ENCODE results near the gene MAP3K14.
"Not testable (repeated sequence)": the region's sequence is repeated elsewhere in the genome, so short reads cannot be mapped to it uniquely, and the experiment has no call there.

The MAP3K14 gene

DNA sequence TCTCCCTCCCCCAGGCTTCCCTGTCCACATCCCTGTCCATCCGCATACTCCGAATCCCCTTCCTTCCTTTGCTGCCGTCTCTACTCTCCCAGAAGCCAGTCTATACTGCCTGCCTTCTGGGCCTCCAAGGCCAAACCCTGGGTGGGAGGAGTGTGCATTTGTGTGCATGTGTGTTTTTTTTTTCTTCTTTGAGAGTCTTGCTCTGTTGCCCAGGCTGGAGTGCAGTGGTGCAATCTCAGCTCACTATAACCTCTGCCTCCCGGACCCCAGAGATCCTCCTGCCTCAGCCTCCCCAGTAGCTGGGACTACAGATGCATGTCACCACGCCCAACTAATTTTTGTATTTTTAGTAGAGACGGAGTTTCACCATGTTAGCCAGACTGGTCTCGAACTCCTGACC, 63.6 kb downstream of the MAP3K14 start:
- DNase-seq: not testable (repeated sequence)

DNA sequence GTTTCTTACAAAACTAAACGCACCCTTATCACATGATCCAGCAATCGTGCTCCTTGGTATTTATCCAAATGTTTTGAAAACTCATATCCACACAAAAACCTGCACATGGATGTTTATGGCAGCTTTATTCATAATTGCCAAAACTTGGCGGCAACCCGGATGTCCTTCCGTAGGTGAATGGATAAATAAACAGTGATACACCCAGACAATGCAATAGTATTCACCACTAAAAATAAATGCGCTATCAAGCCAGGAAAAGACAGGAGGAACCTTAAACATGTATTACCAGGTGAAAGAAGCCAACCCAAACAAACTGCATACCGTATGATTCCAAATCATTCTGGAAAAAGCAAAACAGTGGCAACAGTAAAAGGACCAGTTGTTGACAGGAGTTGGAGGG, 64.9 kb downstream of the MAP3K14 start:
- DNase-seq: no peak

- DNase-seq: peak; percentile 40
Observed at GRCh38 chr17:45248132-45248957, 68.5 kb downstream of the MAP3K14 start.

DNA sequence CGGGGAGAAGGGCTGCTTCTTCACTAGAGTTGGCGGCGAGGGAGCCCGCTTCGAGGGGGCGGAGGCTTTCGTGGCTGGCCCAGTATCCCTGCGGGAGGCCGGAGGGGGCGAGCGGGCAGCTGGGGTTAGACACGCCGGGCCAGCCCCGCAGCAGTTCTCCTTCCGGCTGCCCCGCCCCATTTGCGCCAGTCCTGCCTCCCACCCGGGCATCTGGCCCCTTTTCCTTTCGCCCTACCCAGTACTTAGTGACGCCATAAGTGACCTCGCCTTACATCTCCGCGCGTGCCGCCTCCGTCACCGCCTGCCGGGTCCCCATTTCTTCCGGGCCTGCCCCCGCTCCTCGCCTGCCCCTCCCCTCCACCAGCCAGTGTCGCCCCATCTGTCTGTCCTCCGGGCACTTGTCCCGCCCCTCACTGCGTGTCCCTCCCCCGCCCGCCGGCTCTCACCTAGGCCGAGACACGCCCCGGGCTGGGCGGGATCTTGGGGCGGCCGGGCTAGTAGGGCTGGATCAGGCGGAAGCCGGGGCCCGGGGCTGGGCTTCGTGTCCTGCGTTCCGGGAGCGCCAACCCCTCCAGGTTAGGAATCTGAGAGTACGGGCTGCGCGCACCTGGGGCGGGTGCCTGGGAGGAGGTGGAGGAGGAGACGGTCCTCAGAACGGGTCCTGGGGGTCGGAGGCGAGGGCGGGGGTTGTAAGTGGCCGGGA, 69.2 kb downstream of the MAP3K14 start:
- peak; percentile 80 for DNase-seq

DNA sequence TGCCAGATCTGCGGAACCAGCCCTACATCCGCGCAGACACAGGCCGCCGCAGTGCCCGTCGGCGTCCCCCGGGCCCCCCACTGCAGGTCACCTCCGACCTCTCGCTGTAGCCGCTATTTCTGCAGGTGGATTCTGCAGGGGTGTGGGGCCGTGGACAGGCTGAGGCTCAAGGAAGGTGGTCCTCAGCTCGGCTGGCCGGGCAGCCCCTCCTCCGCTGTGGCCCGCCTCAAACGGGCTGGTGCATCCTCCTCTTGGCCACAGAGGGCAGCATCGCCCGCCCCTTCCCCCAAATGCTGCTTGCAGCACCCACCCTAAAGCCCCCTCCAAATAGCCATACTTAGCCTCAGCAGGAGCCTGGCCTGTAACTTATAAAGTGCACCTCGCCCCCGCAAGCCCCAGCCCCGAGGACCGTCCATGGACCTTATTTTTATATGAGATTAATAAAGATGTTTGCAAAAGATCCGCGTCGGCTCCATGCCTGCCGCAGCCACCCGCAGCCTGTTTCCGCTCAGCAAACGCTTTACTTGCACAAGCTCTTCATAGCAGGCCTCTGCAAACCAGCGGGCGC, 69.9 kb downstream of the MAP3K14 start:
- no peak for DNase-seq

DNA sequence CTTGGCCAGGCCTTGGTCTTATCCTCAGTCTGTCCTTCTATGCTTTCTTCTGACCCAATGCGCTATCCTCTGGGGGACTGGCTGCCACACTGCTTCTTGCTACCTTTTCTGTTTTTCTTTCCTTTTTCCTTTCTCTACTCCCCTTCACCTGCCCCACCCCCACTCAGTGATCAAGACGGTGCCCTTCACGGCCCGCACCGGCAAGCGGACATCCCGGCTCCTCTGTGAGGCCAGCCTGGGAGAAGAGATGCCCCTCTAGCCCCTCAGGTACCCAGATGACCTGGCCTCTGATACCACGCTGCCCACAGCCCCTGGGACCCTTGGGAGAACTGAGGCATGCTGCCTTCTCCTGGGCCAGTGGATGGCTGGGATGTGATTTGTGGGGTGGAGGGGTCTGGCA, 70.5 kb downstream of the MAP3K14 start:
- DNase-seq: no peak

- no peak for DNase-seq
Observed at GRCh38 chr17:45244725-45245656, 71.8 kb downstream of the MAP3K14 start.

DNA sequence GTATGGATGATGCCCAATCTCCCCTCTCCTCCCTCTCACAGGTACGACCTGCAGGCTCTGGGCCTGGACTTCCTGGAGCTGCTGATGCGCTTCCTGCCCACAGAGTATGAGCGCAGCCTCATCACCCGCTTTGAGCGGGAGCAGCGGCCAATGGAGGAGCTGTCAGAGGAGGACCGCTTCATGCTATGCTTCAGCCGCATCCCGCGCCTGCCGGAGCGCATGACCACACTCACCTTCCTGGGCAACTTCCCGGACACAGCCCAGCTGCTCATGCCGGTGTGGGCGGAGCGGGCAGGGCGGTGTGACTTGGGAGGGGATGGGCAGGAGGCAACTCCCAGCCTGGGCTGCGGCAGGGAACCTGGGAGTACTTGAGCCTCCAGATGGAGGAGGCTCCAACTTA, 73.1 kb downstream of the MAP3K14 start:
- DNase-seq: no peak

DNA sequence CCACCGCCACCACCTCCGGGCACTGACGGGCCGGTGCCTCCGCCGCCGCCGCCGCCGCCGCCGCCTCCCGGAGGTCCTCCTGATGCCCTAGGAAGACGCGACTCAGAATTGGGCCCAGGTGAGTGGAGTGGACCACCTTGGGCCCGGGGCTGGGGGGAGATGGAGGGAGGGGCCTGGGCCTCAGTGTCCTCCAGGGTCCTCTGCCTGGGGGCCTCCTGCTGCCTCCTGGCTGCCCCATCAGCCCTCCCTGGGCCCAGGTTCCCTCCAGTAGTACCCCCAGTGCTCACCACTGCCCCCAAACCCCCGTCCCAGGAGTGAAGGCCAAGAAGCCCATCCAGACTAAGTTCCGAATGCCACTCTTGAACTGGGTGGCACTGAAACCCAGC, 74.8 kb downstream of the MAP3K14 start:
- DNase-seq: no peak

DNA sequence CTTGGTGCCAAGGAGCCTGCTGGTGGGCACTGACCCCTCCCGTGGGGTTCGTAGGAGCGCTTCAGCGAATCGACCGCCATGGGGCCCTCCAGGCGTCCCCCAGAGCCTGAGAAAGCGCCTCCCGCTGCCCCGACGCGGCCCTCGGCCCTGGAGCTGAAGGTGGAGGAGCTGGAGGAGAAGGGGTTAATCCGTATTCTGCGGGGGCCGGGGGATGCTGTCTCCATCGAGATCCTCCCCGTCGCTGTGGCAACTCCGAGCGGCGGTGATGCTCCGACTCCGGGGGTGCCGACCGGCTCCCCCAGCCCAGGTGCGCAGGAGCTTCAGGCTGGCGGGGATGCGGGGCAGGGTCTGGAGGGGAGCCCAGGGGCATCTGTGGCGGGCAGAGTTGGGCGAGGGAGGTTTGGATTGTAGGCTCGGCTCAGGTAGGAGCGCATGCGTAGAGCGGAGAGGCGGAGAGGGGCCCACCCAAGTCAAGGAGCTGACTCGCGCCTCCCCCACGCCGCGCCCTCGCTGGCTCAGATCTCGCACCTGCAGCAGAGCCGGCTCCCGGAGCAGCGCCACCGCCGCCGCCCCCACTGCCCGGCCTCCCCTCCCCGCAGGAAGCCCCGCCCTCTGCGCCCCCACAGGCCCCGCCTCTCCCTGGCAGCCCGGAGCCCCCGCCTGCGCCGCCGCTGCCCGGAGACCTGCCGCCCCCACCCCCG, 75.3 kb downstream of the MAP3K14 start:
- DNase-seq: peak; percentile 80

- no peak for DNase-seq
Observed at GRCh38 chr17:45240905-45241327, 75.9 kb downstream of the MAP3K14 start.

DNA sequence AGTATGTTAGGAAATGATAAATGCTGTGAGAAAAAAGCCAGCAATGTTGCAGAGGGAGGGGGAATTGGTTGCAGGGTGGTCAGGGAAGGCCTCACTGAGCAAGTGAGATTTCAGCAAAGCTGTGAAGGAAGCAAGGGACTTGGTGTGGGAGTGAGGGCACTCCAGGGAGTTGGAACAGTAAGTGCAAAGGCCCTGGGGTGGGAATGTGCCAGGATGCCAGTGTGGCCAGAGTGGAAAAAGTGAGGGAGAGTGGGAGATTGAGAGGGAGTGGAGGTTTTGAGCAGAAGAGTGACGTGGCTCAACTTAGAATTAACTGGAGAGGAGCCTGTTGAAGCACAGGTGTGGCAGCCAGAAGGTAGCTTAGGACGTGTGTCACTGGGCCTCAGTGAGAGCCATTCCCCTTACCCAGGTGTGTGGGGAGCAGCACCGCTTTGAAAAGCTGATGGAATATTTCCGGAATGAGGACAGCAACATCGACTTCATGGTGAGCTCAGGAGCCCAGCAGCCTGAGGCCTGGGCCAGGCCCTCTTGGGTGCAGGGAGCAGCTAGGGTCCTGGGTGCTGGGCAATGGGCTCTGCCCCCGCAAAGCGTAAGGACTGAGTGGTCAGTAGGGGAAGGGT, 78.6 kb downstream of the MAP3K14 start:
- no peak for DNase-seq

- no peak for DNase-seq
Observed at GRCh38 chr17:45237686-45238085, 79.1 kb downstream of the MAP3K14 start.

DNA sequence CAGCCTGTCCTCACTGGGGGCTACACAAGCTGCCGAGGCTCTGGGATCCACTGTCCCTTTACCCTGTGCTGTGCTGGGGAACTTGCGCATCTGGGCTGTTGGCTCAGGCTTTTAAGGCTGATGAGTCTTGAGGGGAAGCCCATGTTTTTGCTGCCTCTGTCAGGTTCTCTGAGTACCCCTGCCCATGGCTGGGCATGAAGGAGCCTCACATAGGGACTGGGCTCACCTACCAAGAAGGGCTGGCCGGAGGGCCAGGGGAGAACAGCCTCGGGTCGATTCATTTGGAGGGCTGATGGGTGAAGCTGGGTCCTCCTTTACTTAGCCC, 80.6 kb downstream of the MAP3K14 start:
- no peak for DNase-seq

GRCh38 chr17:45235416-45236281, 81.2 kb downstream of the MAP3K14 start:
- peak; percentile 31 for DNase-seq

DNA sequence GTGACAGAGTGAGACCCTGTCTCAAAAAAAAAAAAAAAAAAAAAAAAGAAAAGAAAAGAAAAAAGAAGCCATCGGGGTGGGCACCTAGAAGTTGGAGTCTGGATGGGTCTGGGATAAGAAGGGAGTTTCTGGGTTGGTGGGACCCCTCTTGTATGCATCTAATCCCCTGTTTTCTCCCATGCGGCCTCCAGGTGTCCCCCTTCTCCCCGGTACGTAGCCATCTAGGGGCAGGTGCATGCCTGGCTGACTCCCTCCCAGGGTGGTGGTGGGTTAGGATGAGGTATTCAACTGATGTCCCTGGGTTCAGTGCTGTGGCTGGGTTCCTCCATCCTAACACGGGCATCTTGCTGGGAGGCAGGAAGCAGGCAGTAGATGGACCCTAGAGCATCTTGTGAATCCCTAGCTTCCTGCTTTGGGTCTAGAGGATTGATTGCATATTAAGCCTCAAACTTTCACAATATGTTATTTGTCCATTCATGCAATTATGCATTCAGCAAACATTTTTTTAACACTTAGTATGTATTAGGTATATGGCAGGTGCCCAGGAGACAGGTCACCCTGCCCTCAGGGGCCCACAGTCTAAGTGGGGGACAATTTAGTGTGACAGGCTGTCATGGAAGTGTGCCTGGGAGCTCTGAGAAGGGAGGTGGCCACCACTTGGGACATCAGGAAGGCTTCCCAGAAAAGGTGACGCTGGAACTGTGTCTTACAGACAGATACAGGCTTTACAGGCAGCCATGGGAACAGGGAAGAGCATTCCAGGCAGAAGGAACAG, 82.0 kb downstream of the MAP3K14 start:
- DNase-seq: no peak

DNA sequence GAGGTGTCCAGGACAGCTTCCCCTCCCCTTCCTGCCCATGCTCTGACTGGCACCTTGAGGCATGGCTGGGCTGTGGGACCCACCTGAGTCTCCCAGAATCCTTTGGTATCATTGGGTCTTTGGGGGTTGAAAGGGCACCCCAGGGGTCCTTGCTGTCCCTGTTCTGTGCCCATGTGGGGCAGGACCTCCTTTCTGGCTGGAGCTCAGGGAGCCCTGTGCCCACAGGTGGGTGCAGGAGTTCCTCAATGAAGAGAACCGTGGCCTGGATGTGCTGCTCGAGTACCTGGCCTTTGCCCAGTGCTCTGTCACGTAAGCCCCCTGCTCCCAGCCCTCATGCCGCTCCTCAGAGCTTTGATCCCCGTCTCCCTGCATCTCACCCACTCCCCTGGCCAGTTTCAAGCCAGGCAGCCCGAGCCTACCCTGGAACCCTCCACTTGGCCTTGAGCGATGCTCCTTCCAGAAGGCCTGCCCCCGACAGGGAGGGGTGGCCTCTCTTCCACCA, 83.3 kb downstream of the MAP3K14 start:
- DNase-seq: no peak

DNA sequence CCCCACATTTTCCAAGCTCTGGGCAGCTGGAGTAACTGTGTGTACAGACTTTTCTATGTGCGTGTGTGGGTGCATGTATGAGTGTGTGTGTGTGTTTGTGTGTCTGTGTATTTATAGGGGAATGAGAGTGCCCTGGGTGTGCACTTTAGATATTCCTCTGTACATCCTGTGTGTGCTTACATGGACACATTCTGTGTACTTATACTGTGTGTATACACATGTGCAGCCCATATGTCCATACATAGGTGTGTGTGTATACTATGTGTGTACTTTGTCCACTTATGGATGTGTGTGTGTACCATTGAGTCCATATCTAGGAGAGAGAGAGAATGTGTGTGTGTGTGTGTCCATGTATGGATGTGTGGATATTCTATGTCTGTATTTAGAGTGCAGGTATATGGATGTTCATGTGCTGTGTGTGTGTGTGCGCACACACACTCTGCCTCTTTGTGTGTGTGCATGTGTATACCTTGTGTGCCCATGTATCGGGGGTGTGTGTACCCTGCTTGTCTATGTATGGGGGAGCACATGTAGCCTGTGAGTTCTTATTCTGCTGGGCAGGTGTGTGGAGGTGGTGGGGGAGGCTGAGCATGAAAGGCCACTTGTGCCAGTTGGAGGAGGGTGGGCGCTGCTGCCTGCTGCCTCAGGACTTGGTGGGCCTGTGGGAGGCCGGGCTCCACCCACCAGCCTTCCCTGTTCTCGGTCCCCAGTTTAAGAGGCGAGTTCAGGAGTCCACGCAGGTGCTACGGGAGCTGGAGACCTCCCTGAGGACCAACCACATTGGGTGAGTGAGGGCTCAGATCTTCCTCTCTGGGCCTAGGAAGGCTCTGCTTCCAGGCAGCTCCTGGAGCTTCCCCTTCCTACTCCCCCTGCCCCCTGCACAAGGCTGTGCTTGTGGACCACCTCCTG, 84.1 kb downstream of the MAP3K14 start:
- DNase-seq: no peak
